HK-2 (cell line): ENCODE data around the gene TBR1.

ENCODE experiments used
- DNase-seq: peaks from one replicate; pipeline ENCODE4 v3.0.0-alpha.2; 2018; ENCODE audit not compliant: unreplicated experiment

Gene TBR1

GRCh38 chr2:161427664-161428587 is 11.8 kb downstream of the TBR1 start:
- no peak for DNase-seq

- no peak for DNase-seq
These were observed 14.3 kb downstream of the TBR1 start for GRCh38 chr2:161430386-161430785.

- no peak for DNase-seq
These were observed 16.0 kb downstream of the TBR1 start for GRCh38 chr2:161432107-161432506.

GRCh38 chr2:161434118-161434517 is 18.0 kb downstream of the TBR1 start:
- no peak for DNase-seq

- DNase-seq = no peak
These were observed 20.3 kb downstream of the TBR1 start for GRCh38 chr2:161436411-161436810.

GRCh38 chr2:161438598-161438997 is 22.5 kb downstream of the TBR1 start:
- no peak for DNase-seq

- no peak for DNase-seq
These were observed 29.0 kb downstream of the TBR1 start for GRCh38 chr2:161445097-161445496.

- no peak for DNase-seq
These were observed 32.3 kb downstream of the TBR1 start for GRCh38 chr2:161448431-161448830.

- DNase-seq = no peak
These were observed 55.5 kb downstream of the TBR1 start for GRCh38 chr2:161471631-161472030.

GRCh38 chr2:161474920-161475319 is 58.8 kb downstream of the TBR1 start:
- no peak for DNase-seq
